ENCODE data around the gene FER. TPM values are rescaled to one million over a fixed set of nuclear protein-coding genes. Genes with fewer than 3 reads are reported as not detected.

FER gene
- total RNA-seq, 1 donor, result 10.7 TPM

- no peak overlapping the region for H3K4me3 ChIP-seq (ENCODE audit: low read length)
- H3K9me3 ChIP-seq (ENCODE audit: low read depth, low read length), result no peaks in the 10 kb centered on the region
- H3K27me3 ChIP-seq (ENCODE audit: insufficient read depth, low read length), result no peaks in the 10 kb centered on the region
- H3K4me1 ChIP-seq (ENCODE audit: insufficient read depth, low read length), result no peaks in the 10 kb centered on the region
These were observed 172.1 kb downstream of the FER start for GRCh38 chr5:108919591-108920326.

- H3K4me1 ChIP-seq (ENCODE audit: insufficient read depth, low read length), result no peaks in the 10 kb centered on the region
- H3K4me3 ChIP-seq (ENCODE audit: low read length), result no peak overlapping the region
- no peaks in the 10 kb centered on the region for H3K9me3 ChIP-seq (ENCODE audit: low read depth, low read length)
- no peaks in the 10 kb centered on the region for H3K27me3 ChIP-seq (ENCODE audit: insufficient read depth, low read length)
These were observed 176.8 kb downstream of the FER start for GRCh38 chr5:108924457-108924961.

- Histone ChIP-seq H3K27me3 (ENCODE audit: insufficient read depth, low read length) (no peaks in the 10 kb centered on the region), H3K9me3 (ENCODE audit: low read depth, low read length) (no peaks in the 10 kb centered on the region)
These were observed 177.4 kb downstream of the FER start for GRCh38 chr5:108925073-108925472.

GRCh38 chr5:108930107-108930506 lies 182.4 kb downstream of the FER start:
- Histone ChIP-seq H3K27me3 (ENCODE audit: insufficient read depth, low read length) (no peaks in the 10 kb centered on the region), H3K9me3 (ENCODE audit: low read depth, low read length) (no peaks in the 10 kb centered on the region)

More at GRCh38 chr5:108925073-108925472, 177.4 kb downstream of the FER start:
- no peaks in the 10 kb centered on the region for H3K4me1 ChIP-seq (ENCODE audit: insufficient read depth, low read length)
- no peak overlapping the region for H3K4me3 ChIP-seq (ENCODE audit: low read length)

GRCh38 chr5:108935611-108936010 lies 187.9 kb downstream of the FER start:
- Histone ChIP-seq H3K27me3 (ENCODE audit: insufficient read depth, low read length) (no peaks in the 10 kb centered on the region), H3K4me1 (ENCODE audit: insufficient read depth, low read length) (no peaks in the 10 kb centered on the region), H3K9me3 (ENCODE audit: low read depth, low read length) (no peaks in the 10 kb centered on the region), H3K4me3 (ENCODE audit: low read length) (no peak overlapping the region)

More at GRCh38 chr5:108930107-108930506, 182.4 kb downstream of the FER start:
- Histone ChIP-seq H3K4me3 (ENCODE audit: low read length) (no peak overlapping the region), H3K4me1 (ENCODE audit: insufficient read depth, low read length) (no peaks in the 10 kb centered on the region)

GRCh38 chr5:108937221-108937620 lies 189.5 kb downstream of the FER start:
- H3K4me3 ChIP-seq (ENCODE audit: low read length), result no peak overlapping the region
- no peaks in the 10 kb centered on the region for H3K27me3 ChIP-seq (ENCODE audit: insufficient read depth, low read length)
- H3K9me3 ChIP-seq (ENCODE audit: low read depth, low read length), result no peaks in the 10 kb centered on the region
- H3K4me1 ChIP-seq (ENCODE audit: insufficient read depth, low read length), result no peaks in the 10 kb centered on the region

GRCh38 chr5:108940506-108940905 lies 192.8 kb downstream of the FER start:
- no peaks in the 10 kb centered on the region for H3K4me1 ChIP-seq (ENCODE audit: insufficient read depth, low read length)
- no peaks in the 10 kb centered on the region for H3K9me3 ChIP-seq (ENCODE audit: low read depth, low read length)
- no peaks in the 10 kb centered on the region for H3K27me3 ChIP-seq (ENCODE audit: insufficient read depth, low read length)
- no peak overlapping the region for H3K4me3 ChIP-seq (ENCODE audit: low read length)

GRCh38 chr5:108941746-108942145 lies 194.0 kb downstream of the FER start:
- Histone ChIP-seq H3K9me3 (ENCODE audit: low read depth, low read length) (no peaks in the 10 kb centered on the region), H3K27me3 (ENCODE audit: insufficient read depth, low read length) (no peaks in the 10 kb centered on the region), H3K4me3 (ENCODE audit: low read length) (no peak overlapping the region)

GRCh38 chr5:108942701-108943100 lies 195.0 kb downstream of the FER start:
- Histone ChIP-seq H3K27me3 (ENCODE audit: insufficient read depth, low read length) (no peaks in the 10 kb centered on the region), H3K4me3 (ENCODE audit: low read length) (no peak overlapping the region), H3K9me3 (ENCODE audit: low read depth, low read length) (no peaks in the 10 kb centered on the region), H3K4me1 (ENCODE audit: insufficient read depth, low read length) (no peaks in the 10 kb centered on the region)

More at GRCh38 chr5:108941746-108942145, 194.0 kb downstream of the FER start:
- H3K4me1 ChIP-seq (ENCODE audit: insufficient read depth, low read length), result no peaks in the 10 kb centered on the region

- Histone ChIP-seq H3K9me3 (ENCODE audit: low read depth, low read length) (no peaks in the 10 kb centered on the region), H3K27me3 (ENCODE audit: insufficient read depth, low read length) (no peaks in the 10 kb centered on the region), H3K4me3 (ENCODE audit: low read length) (no peak overlapping the region), H3K4me1 (ENCODE audit: insufficient read depth, low read length) (no peaks in the 10 kb centered on the region)
These were observed 197.4 kb downstream of the FER start for GRCh38 chr5:108945094-108945493.

- Histone ChIP-seq H3K4me3 (ENCODE audit: low read length) (no peak overlapping the region), H3K27me3 (ENCODE audit: insufficient read depth, low read length) (no peaks in the 10 kb centered on the region), H3K9me3 (ENCODE audit: low read depth, low read length) (no peaks in the 10 kb centered on the region), H3K4me1 (ENCODE audit: insufficient read depth, low read length) (no peaks in the 10 kb centered on the region)
These were observed 198.3 kb downstream of the FER start for GRCh38 chr5:108946008-108946407.

GRCh38 chr5:108947164-108947563 lies 199.5 kb downstream of the FER start:
- H3K9me3 ChIP-seq (ENCODE audit: low read depth, low read length), result no peaks in the 10 kb centered on the region
- no peaks in the 10 kb centered on the region for H3K27me3 ChIP-seq (ENCODE audit: insufficient read depth, low read length)
- H3K4me3 ChIP-seq (ENCODE audit: low read length), result no peak overlapping the region
- H3K4me1 ChIP-seq (ENCODE audit: insufficient read depth, low read length), result no peaks in the 10 kb centered on the region

GRCh38 chr5:108950276-108950675 lies 202.6 kb downstream of the FER start:
- Histone ChIP-seq H3K4me1 (ENCODE audit: insufficient read depth, low read length) (no peaks in the 10 kb centered on the region), H3K4me3 (ENCODE audit: low read length) (no peak overlapping the region), H3K9me3 (ENCODE audit: low read depth, low read length) (no peaks in the 10 kb centered on the region), H3K27me3 (ENCODE audit: insufficient read depth, low read length) (no peaks in the 10 kb centered on the region)

GRCh38 chr5:108953940-108954339 lies 206.2 kb downstream of the FER start:
- Histone ChIP-seq H3K4me3 (ENCODE audit: low read length) (no peak overlapping the region), H3K9me3 (ENCODE audit: low read depth, low read length) (no peaks in the 10 kb centered on the region), H3K27me3 (ENCODE audit: insufficient read depth, low read length) (no peaks in the 10 kb centered on the region), H3K4me1 (ENCODE audit: insufficient read depth, low read length) (no peaks in the 10 kb centered on the region)

GRCh38 chr5:108957333-108957732 lies 209.6 kb downstream of the FER start:
- H3K4me1 ChIP-seq (ENCODE audit: insufficient read depth, low read length), result no peaks in the 10 kb centered on the region
- H3K9me3 ChIP-seq (ENCODE audit: low read depth, low read length), result no peaks in the 10 kb centered on the region
- H3K27me3 ChIP-seq (ENCODE audit: insufficient read depth, low read length), result no peaks in the 10 kb centered on the region
- H3K4me3 ChIP-seq (ENCODE audit: low read length), result no peak overlapping the region

- Histone ChIP-seq H3K4me1 (ENCODE audit: insufficient read depth, low read length) (no peaks in the 10 kb centered on the region), H3K9me3 (ENCODE audit: low read depth, low read length) (no peaks in the 10 kb centered on the region), H3K4me3 (ENCODE audit: low read length) (no peak overlapping the region), H3K27me3 (ENCODE audit: insufficient read depth, low read length) (no peaks in the 10 kb centered on the region)
These were observed 219.2 kb downstream of the FER start for GRCh38 chr5:108966910-108967309.

Data from mononuclear cell (primary cell).